ENCODE results near the gene RFX3. TPM values are rescaled to one million over a fixed set of nuclear protein-coding genes. Genes with fewer than 3 reads are reported as not detected.

RFX3 gene
- total RNA-seq, 1 donor from 2014 or later, result 16.3 TPM

DNA sequence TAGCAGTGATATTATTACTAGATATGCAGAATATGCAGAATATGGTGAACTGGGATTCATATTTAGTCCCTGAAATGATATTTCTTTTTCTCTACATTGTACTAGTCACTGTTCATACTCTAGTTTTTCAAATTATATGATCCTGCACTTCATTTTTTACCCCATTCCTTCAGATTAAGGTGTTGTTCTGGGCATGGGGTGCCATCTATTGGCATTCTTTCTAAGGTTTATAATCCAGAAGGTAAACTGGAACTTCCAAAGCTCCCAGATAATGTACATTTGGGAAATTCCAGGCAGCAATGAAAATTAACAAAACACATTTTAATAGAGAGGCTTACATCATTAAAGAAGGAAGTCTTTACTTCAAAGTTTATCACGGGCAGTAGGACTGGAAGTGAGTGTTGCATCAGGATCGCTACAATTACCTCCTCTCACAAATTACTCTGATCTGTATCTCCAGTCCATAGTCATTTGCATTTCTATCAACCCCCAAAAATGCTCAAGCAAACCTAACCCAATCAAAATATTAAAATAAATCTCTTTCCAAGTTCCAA is 12.5 kb downstream of the RFX3 start:
- DNase-seq (ENCODE audit: low spot score), result no peak

DNA sequence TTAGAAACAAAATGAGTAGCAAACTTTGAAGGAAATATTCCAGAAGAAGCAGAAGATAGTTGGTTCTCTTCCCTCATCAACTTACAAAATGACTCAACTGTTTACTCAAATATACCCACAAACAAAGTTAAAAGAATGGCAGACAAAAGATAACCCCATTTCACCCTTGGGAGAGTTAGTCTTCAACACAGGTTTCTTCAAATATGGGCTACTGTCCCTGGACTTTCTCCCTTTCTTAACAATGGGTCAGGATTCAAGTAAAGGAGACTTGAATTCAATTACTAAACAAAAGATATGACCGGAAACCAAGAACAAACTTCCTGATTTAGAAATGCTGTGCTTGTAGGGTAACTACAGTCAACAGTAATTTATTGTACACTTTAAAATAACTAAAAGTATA is 14.2 kb downstream of the RFX3 start:
- DNase-seq (ENCODE audit: low spot score), result no peak

DNA sequence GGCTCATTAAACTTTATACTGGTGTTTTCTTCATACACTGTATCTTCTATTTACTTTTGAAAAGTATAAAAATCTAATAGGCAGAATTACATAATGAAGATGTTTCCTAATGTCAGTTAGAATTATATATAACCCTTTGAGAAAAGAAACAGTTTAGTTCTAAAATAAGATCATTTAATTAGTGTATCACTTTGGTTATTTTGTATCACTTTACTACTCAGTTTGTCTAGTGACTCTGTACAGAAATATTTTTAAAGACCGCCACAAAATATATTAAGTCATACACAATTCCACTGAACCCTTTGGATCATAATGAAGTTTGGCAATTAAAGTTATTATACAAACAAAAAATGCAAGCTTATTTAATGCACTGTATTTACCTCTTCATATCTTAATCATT is 15.0 kb downstream of the RFX3 start:
- DNase-seq (ENCODE audit: low spot score), result no peak

DNA sequence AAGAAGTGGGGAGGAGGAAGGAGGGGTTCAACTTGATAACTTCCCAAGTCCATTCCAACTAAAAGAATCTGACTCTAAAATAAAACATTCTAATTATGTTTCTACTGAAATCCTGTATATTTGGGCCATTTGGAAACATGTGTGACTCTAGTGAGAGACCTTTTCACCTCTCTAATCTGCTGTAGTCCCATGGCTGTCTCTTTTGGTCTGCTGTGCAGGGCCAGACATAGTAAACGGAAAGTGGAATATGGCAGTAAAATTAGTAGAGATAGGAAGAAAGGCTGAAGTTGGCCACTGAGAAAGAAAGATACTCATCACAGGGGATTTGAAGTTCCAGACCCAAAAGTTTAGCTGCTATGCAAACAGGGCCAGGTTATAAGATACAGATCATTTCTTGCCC is 15.9 kb downstream of the RFX3 start:
- DNase-seq (ENCODE audit: low spot score), result no peak

DNA sequence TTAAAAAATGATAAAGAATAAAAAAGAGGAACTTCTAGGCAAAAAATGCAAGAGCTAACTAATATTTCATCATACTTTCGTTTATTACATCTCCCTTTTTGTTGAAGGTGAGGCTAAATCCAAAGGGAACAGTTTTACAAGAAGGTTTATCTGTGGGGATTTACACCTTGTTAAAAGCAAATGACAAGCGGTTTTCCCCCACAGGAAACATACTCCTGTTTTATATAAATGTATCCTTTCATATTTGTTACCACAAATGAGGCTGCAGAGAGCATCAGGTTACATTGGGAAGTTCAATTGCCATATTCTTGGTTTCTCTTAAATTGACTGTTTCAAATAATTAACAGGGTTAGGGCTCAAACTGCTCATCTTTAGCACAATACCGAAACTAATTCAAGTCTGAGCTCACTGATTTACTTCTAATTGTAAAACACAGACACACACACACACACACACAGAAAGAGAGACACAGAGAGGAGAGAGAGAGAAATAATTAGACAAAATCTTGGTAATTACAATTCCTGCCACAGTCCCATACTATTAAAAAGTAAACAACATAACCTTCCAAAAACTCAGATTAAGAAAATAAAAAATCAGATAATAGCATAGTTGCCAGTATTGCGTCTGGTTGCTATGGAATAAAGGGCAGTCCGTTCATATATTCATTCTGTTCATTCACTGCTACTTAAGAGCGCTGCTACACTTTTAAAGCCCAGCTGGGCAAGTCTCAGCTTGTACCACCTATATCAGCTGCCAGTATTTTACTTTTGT is 17.1 kb downstream of the RFX3 start:
- DNase-seq (ENCODE audit: low spot score), result no peak

DNA sequence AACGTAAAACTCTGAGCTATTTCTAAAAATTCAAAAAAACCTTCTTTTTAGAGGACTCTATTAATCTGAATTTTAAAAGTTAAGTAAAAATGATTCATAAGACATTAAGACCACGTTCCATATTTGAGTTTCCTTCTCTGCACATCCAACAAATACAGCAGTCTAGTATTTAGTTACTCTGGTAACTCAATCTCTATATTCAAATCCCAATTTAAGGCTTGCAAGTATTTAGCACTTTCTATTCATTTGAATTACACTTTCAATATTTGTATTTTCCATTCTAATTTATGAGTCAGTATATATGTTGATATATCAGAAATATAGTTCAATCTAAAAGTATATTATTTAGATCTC is 17.7 kb downstream of the RFX3 start:
- no peak for DNase-seq (ENCODE audit: low spot score)

DNA sequence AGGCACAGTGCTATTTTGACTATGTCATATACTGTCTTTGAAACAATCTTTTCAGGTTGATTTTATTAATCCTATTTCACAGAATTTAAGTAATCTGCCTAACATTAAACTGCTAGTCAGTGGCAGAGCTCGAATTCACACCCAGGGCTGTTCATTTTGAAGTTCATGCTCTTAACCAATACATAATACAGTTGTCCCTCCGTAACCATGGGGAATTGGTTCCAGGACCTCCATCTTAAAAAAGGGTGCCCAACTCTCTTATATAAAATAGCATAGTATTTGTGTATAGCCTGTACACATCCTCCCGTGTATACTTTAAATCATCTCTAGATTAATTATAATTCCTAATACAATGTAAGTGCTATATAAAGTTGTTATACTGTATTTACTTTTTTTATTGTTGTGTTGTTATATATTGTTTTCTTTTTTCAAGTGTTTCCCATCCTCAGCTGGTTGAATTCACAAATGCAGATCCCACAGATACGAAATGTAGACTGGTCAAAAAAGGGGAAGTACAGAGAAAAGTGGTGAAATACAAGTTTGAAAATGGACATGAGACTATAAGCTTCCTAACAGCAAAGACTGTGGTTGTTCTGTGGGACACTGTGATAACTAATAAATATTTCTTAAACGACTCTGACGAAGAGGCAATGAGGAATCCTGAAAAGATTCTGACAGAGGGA is 18.3 kb downstream of the RFX3 start:
- no peak for DNase-seq (ENCODE audit: low spot score)

DNA sequence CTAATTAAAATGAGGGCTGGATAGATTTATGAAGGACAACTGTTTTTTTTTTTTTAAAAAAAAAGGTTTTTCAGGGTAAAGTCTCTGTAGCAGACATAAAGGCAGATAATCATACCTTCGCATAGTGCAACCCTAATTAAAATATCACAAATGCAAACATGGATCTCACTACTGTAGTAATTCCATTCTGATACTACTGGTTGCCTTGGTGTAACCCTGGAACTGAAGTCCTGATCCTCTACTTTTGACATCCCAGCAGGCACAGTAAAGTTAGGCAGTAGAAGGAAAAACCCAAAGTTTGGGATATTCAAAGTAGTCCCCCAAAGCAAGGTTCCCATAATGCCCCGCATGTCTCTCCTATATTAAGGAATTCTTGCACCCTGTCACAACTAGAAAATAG is 19.6 kb downstream of the RFX3 start:
- DNase-seq (ENCODE audit: low spot score), result no peak

DNA sequence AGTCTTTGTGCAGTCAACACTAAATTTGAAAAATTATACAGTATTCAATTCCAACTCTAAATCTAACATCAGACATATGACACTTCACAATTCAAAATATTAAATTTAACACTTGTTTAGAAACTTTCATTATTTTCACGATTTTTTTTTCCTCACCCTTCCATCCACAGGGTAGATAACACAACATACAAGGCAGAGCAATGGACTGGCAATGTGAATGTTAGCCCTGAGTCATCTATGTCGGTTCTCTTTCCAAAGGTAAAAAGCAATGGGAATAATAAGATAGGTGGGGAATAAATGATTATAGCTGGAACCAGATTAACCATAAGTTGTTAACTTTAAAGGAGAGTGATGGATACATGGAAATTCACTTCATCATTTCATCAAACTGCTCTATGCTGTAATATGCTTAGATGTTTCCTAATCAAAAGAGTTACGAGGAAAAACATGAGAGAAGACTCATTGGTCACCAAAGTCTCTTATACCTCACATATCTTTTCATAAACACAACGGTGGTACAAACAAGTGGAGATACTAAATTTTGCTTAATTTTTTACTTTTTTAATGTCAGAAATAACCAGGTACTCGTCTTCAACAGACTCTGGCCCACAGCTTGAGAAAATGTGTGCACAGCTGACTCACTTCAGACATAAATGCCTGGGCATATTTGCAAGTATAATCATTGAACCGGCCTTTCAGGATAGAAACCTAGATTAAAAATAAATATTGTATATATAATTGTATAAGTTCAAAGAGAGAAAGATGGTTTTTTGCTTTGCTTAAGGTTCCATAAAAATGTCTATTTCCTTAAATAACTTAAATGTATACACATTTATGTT is 23.0 kb downstream of the RFX3 start:
- no peak for DNase-seq (ENCODE audit: low spot score)

DNA sequence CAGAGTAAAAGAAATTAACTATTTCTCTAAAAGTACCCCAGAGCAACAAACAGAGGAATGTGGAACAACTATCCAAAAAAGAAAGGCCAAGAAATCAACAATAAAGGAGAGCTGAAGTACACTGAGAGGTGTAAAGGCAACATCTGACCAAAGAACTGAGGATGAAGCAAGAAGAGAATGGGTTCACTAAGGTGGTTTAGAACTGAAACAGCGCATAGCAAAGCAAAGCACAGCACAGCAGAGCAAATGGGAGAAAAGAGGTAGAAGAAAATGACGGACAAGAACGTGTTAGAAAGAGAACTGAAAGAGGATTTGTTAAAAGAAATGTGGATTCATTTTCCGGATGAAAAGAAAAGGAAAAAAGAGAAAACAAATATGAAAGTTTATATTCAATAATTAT is 25.8 kb downstream of the RFX3 start:
- DNase-seq (ENCODE audit: low spot score), result no peak

DNA sequence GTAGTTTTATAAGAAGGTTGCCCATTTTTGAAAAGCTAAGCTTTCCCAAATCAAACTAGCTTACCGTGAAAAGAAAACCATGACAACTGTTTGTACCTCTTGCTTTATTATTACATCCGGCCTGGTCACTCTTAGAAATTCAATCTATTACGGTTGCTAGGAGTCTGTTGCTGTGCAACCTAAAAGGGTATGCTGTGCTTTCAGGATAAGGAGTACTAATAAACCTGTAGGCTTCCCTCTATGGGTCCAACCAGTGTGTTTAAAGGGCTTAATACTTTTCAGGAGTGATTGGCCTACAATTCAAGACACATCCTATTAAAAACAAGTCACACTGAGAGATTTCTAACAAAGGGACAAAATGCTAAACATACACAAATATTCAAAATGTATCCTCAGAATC is 27.1 kb downstream of the RFX3 start:
- no peak for DNase-seq (ENCODE audit: low spot score)

DNA sequence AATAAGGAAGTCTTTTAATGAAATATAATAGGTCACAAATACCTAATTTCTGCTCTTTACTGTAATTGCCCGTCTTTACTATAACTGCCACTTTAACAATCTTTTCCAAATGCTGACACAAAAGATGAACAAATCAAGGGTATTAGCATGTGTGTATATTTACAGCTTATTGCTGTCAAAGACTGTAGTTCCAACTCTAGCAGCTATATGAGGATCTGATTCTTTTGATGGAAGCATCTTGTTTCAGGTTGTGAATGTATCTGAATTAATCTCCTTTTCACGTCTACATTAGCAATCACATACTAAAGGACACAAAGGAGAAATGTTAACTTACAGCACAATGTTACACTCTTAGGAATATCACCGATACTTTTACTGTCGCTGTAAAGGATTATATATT is 27.9 kb downstream of the RFX3 start:
- DNase-seq (ENCODE audit: low spot score), result no peak

DNA sequence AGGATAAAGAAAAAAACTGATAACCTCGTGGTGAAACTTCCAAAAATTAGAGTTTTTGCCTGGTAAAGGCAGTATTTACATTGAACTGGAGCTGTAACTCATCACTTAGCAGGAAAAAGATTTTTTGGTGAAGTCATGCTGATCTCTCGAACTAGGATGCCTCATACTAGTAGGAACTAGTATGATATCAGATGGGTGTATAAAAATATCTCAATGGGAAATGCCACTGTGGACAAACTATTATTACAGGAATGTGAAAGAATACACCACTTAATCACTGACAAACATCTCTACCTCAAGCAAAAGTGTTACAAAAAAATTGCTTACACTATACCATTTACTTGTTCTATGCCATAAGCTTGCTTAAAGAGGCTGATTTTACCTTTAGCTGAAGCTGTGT is 28.4 kb downstream of the RFX3 start:
- no peak for DNase-seq (ENCODE audit: low spot score)

DNA sequence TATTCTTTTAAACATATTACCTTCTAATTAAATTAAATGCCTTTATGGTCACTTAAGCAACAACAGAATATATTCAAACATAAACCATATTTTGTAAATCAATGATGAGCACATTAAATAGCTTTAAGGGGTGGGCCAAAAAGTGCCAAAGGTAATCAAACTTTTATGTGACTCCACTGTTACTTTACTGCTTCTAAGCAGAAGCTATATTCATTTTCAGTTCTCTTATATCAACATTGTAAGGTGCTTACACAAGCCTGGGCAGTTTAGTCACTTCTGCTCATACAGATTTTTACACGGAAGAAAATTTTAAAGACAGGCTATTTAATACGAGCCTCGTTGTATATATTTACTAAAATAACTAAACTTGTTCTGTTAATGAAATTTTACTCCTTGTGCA is 29.9 kb downstream of the RFX3 start:
- DNase-seq (ENCODE audit: low spot score), result no peak

DNA sequence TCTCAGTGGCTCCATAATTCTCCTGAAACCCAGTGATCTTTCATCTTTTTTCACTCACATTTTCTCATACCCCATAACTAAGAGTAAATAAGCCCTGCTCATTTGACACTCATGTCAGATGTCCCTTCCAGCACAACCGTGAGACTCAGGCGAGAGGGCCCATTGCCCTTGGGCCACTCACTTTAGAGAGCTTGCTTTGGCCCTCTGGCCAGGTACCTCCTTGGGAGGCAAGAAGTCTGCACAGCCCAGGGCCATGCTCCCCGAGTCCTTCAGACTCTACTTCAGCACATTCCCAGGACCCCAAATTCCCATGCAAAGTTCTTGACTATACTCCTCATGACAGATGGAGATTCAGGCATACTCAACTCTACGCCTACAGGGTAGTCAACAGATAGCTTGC is 33.6 kb downstream of the RFX3 start:
- DNase-seq (ENCODE audit: low spot score), result no peak

DNA sequence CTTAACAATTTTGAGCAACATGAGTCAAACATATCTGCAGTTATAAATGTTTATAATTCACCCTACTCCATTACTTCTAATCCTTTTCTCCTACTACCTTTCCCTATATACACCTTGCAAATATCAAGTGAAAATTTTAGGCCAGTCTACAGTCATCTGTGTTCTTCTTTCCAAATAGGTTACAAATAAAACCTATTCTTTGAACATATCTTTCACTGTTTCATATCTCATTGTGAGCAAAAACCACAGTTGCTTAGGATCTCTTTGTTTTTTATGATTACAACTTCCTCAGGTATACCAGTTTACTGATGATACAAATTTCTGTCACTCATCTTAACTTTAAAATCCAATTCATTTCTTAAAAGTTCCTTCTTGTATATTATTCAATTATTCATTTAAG is 34.4 kb downstream of the RFX3 start:
- DNase-seq (ENCODE audit: low spot score), result no peak

DNA sequence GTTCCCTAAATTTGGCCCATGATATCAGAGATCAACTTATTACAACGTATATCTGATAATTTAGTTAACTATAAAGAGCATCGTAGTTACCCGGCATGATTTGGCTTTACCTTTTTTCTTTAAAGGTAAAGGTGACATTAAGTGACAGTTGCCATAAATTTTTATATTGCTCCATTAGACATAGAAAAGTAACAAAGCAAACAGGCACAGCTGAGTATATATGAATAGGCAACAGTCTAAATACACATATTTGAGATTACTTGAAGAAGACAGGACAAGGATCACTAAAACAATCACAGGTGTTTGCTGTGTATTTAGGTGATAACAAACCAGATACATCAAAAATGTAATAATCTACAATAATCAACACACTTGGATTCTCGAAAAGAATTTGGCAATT is 34.8 kb downstream of the RFX3 start:
- DNase-seq (ENCODE audit: low spot score), result no peak

DNA sequence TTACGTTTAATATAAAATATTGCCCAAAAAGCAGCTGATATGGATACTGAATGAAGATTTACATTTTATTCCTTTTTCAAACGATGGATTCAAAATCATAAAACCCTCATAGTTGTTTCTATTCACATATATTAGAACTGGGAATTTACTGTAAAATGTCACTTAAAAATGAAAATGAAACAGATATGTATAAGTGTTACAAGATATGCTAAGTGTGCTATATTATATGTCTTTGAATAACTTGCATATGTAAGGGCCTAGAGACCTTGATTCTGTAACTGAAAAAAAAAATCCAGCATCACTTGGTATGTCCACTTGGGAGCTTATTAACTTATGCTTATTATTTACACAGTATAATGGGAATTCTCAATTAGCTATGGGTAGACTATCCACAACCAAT is 43.2 kb downstream of the RFX3 start:
- DNase-seq (ENCODE audit: low spot score), result no peak

DNA sequence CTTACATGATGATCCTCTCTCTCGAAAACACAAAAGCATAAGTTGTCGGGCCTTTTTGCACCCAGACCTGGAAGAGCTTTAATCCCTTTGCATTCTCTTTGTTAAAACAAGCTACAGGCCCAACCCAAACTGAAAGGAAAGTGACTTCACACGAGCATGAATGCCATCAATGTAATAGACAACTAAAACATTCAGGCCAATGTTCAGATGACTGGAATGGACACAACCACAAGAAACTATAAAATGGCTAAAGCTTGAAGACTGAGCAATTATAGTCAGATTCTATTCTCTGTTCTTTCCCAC is 45.5 kb downstream of the RFX3 start:
- no peak for DNase-seq (ENCODE audit: low spot score)

DNA sequence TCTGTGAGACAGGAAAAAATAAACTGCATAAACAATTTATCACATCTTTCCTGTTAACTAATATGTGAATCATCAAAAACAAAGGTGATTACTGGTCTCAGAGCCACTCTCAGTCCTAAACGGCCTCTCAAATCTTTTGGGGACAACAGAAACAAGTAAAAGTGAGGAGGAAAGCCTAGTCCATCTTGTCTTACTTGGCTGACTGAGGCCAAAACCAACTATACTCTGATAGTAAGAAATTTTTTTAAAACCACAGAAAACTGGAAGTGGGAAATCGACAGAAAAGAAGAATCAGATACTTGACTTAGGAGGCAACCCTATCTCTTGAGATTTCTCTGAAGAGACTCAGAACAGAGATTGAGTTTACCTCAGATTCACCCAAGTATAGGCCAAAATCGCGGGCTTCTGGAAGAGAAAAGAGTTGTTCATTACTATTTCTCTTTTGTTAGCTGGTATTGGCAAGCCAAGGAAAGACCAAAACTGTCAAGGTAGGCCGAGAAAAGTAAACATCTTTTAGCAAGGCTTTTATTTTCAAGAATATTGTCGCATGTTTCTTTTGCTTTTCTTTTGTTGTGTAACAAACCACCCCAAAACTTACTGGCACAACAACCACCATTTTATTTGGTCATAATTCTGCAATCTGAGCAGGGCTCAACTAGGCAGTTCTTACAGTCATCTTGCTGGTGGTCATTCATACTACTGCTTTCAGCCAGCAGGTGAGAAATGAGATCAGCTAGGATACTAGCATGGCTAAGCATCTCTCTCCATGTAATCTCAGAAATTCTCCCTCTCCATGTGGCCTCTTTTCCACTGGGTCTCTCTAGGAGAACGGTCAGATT is 46.1 kb downstream of the RFX3 start:
- no peak for DNase-seq (ENCODE audit: low spot score)

DNA sequence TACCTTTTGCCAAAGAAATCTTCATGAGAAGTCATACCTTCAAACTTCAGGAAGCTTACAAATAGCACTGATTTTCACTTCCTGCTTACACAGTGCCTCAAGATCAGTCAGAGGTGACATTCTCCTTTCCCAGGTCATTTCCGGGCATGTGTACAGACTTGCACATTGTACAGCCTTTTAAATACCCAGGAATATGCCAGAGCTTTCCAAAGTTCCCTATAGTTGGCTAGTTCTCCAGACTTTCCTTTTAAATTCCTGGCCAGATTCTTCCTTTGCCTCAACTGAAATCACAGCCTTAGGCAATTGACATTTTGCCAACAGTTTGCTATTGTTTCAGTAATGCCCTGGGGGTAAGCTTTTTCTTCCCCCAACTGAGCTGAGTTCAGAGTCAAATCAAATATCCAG is 47.2 kb downstream of the RFX3 start:
- no peak for DNase-seq (ENCODE audit: low spot score)

Data from mucosa of gallbladder (tissue), 1 donor.